ENCODE results near the gene MED8. TPM values are rescaled to one million over a fixed set of nuclear protein-coding genes. Genes with fewer than 3 reads are reported as not detected.

The MED8 gene
- total RNA-seq, 2 donors from 2014 or later, result 18.8 to 21.3 TPM

DNA sequence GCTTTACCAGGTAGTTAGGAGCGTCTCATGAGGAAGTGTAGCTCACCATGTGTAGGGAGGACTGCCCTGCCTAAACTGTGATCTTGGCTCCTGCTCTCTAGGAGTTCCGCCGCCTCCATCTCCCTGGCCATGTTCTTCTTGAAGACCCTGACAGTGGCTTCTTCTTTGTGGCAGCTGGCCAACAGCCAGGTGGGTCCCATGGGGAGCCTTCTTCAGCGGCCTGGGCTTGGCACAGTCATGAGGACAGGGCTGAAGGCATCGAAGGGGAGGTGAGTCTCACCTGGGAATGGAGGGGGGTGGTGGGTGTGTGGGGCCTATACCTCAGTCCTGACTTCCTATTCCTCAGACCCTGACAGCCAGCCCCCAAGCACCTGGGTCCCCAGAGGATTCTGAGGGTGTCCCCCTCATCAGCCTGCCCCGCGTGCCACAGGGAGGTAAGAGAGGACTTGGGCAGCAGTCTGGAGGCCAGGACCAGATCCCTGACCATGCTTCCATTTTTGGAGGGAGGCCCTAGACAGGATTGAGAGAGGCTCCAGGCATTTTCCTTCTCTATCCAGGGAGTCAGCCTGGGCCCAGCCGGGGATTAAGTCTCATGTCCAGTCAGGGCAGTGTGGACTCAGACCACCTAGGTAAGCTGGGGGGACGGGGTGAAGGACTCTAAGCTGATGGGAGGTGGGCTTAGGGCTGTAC, 42.7 kb upstream of the MED8 start:
- Histone ChIP-seq H3K9me3 (no peaks in the 10 kb centered on the region), H3K27me3 (no peaks in the 10 kb centered on the region), H3K4me3 (no peak overlapping the region), H3K4me1 (peaks cover 0 to 13% of the 10 kb centered on the region in 2 donors), H3K36me3 (peaks cover 78% of the 10 kb centered on the region), H3K27ac (no peak overlapping the region)
- TF ChIP-seq, protein P1, sequence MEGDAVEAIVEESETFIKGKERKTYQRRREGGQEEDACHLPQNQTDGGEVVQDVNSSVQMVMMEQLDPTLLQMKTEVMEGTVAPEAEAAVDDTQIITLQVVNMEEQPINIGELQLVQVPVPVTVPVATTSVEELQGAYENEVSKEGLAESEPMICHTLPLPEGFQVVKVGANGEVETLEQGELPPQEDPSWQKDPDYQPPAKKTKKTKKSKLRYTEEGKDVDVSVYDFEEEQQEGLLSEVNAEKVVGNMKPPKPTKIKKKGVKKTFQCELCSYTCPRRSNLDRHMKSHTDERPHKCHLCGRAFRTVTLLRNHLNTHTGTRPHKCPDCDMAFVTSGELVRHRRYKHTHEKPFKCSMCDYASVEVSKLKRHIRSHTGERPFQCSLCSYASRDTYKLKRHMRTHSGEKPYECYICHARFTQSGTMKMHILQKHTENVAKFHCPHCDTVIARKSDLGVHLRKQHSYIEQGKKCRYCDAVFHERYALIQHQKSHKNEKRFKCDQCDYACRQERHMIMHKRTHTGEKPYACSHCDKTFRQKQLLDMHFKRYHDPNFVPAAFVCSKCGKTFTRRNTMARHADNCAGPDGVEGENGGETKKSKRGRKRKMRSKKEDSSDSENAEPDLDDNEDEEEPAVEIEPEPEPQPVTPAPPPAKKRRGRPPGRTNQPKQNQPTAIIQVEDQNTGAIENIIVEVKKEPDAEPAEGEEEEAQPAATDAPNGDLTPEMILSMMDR (IDR thresholded peaks at IDR 0.05), result no peak
- no peak for DNase-seq (ENCODE audit: low spot score)

DNA sequence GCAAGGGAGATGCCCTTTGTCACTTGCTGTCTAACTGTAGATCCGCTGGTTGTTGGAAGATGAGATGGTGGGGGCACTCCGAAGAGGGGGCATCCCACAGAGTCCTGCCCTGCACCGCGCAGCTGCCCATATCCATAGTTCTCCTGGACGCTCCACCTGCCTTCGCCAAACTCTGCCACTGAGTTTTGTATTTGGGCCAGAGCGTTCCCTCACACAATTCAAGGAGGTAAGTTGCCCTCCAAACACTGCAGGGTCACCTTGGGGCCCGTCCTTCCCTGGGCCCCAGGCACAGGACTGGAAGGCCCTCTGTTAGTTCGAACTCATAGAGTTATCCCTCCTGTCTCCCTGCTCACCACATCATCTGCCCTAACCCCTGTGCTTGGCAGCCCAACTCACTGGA, 42.1 kb upstream of the MED8 start:
- DNase-seq (ENCODE audit: low spot score), result no peak
- Histone ChIP-seq H3K27me3 (no peaks in the 10 kb centered on the region), H3K9me3 (no peaks in the 10 kb centered on the region), H3K4me3 (no peak overlapping the region), H3K36me3 (peaks cover 85% of the 10 kb centered on the region), H3K4me1 (peaks cover 0 to 13% of the 10 kb centered on the region in 2 donors), H3K27ac (no peak overlapping the region)
- TF ChIP-seq, protein P1 (IDR thresholded peaks at IDR 0.05), result no peak

DNA sequence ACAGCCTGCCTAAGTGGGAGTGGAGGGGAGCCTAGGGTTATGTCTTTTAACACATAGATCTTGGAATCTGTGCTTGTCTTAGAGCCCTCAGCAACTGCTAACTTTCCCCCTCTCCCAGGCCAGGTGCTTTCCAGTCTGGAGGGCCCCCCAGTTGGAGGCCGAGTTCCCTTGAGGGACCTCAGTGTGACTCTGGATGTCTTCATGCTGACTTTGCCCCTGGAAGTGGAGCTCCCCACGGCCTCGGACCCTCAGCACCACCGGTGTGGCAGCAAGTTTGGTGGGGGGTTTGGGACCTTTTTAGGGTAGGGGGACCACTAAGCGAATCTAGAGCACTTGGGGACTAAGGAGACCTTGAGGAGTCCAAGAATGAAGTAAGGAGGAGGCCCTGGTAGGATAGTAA, 41.2 kb upstream of the MED8 start:
- Histone ChIP-seq H3K4me3 (no peak overlapping the region), H3K27ac (no peak overlapping the region), H3K4me1 (peaks cover 0 to 9% of the 10 kb centered on the region in 2 donors), H3K9me3 (no peaks in the 10 kb centered on the region), H3K27me3 (no peaks in the 10 kb centered on the region), H3K36me3 (peaks cover 93% of the 10 kb centered on the region)
- TF ChIP-seq, protein P1 (IDR thresholded peaks at IDR 0.05), result no peak
- no peak for DNase-seq (ENCODE audit: low spot score)

DNA sequence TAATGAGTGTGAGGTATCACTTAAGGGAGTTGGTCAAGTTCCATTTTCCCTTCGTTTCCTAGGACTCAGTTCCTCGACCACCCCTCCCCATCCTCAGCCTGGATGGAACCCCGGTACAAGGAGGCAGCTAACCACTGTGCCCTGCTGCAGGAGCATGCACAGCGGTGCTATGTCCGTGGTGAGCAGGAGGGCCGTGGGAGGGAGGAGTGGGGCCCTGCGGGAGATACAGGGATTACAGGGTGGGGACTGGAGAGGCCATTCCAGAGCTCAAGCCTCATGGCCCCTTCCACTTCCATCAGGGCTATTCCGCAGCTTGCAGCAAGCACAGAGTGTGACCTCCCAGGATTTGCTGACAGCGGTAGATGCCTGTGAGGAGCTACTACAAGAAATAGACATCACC, 38.3 kb upstream of the MED8 start:
- Histone ChIP-seq H3K36me3 (peaks cover 100% of the 10 kb centered on the region), H3K9me3 (no peaks in the 10 kb centered on the region), H3K4me1 (no peaks in the 10 kb centered on the region), H3K27me3 (no peaks in the 10 kb centered on the region), H3K27ac (no peak overlapping the region), H3K4me3 (no peak overlapping the region)
- TF ChIP-seq, protein P1 (IDR thresholded peaks at IDR 0.05), result no peak
- no peak for DNase-seq (ENCODE audit: low spot score)

DNA sequence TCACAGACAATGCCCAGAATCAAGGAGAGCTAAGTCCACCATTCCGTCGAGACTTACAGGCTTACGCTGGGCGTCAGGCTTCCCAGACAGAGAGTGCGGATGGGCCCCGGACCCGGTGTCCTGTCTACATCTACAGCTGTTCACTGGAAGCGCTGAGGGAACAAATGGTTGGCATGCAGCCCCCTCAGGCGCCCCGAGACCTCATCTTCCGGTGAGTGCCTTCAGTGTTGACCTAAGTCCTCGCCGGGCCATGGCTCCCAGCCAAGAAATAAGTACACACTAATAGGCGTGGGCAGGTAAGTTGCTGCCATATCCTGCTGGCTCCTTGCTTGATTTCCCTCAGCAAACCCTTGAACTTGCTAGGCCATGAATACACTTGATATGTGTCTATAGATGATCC, 37.9 kb upstream of the MED8 start:
- TF ChIP-seq, protein P1 (IDR thresholded peaks at IDR 0.05), result no peak
- H3K27me3 ChIP-seq, result no peaks in the 10 kb centered on the region
- DNase-seq (ENCODE audit: low spot score), result no peak
- H3K27ac ChIP-seq, result no peak overlapping the region
- H3K4me3 ChIP-seq, result no peak overlapping the region
- no peaks in the 10 kb centered on the region for H3K9me3 ChIP-seq
- peaks cover 100% of the 10 kb centered on the region for H3K36me3 ChIP-seq
- H3K4me1 ChIP-seq, result no peaks in the 10 kb centered on the region

DNA sequence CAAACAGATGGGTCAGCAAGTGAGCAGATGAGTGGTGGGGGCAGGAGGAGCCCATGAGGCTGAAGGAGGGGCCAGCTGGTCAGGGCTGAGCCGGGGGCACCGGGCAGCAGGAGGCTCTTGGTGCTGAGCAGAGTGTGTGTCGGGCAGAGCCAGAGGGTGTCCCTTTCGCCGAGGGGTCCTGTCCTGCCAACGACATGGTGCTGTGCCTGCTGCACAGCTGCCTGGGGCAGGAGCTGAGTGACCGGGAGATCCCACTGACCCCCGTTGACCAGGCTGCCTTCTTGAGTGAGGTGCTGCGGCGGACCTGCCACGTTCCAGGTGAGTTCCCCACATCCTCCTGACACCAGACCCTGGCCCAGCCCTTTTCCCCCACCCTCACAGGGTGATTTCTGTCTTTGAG, 36.6 kb upstream of the MED8 start:
- TF ChIP-seq, protein P1 (IDR thresholded peaks at IDR 0.05), result no peak
- Histone ChIP-seq H3K36me3 (peaks cover 100% of the 10 kb centered on the region), H3K4me1 (no peaks in the 10 kb centered on the region), H3K27ac (no peak overlapping the region), H3K4me3 (no peak overlapping the region), H3K27me3 (no peaks in the 10 kb centered on the region), H3K9me3 (no peaks in the 10 kb centered on the region)
- DNase-seq (ENCODE audit: low spot score), result no peak

Measured in right atrium auricular region (tissue), 2 donors.